ENCODE results near the gene UBN2. TPM values are rescaled to one million over a fixed set of nuclear protein-coding genes. Genes with fewer than 3 reads are reported as not detected.

UBN2 gene
- total RNA-seq, 3 donors from 2014 or later (not counting 1 experiment from before 2014, with no cell fraction given) = 17.6 to 33.2 (median 21.2) TPM

DNA sequence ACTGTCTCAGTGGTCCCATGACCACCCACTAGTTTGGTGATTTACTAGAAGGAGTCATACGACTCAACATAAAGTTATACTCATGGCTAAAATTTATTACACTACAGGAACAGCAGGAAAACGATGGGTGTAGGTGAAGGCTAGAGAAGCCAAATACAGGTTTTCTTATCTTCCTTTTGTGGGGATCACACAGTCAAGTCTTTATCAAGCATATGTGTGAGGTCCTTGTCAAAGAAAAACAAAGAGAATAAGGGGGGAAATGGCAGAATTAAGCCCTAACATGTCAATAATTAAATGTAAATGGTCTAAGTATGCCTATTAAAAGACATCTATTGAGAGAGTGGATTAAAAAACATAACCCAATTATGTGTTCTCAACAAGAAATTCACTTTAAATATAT is 47.8 kb upstream of the UBN2 start:
- intact Hi-C loops (cut with micrococcal nuclease) = no loop called here
- TF ChIP-seq, protein P1, sequence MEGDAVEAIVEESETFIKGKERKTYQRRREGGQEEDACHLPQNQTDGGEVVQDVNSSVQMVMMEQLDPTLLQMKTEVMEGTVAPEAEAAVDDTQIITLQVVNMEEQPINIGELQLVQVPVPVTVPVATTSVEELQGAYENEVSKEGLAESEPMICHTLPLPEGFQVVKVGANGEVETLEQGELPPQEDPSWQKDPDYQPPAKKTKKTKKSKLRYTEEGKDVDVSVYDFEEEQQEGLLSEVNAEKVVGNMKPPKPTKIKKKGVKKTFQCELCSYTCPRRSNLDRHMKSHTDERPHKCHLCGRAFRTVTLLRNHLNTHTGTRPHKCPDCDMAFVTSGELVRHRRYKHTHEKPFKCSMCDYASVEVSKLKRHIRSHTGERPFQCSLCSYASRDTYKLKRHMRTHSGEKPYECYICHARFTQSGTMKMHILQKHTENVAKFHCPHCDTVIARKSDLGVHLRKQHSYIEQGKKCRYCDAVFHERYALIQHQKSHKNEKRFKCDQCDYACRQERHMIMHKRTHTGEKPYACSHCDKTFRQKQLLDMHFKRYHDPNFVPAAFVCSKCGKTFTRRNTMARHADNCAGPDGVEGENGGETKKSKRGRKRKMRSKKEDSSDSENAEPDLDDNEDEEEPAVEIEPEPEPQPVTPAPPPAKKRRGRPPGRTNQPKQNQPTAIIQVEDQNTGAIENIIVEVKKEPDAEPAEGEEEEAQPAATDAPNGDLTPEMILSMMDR (IDR thresholded peaks at IDR 0.05) = no peak
- DNase-seq = no peak
- H3K4me1 ChIP-seq (ENCODE audit: control insufficient read depth, insufficient read depth, low read length) = peaks cover 5% of the 10 kb centered on the region
- Mint-ChIP-seq H3K36me3 (no peaks in the 10 kb centered on the region), H3K27ac (no peak overlapping the region), H3K9me3 (no peaks in the 10 kb centered on the region), H3K27me3 (ENCODE audit: low read depth in 2 of 2) (no peaks in the 10 kb centered on the region), H3K4me3 (no peak overlapping the region), H3K4me1 (peaks cover 11 to 22% of the 10 kb centered on the region in 2 donors)
- no peaks in the 10 kb centered on the region for H3K9me3 ChIP-seq (ENCODE audit: control insufficient read depth, insufficient read depth, low read length)
- no CpG with 5 or more reads among the region's 2 CpGs for WGBS (ENCODE audit: insufficient coverage)
- H3K27me3 ChIP-seq (ENCODE audit: control insufficient read depth, insufficient read depth, low read length) = no peaks in the 10 kb centered on the region
- H3K27ac ChIP-seq (ENCODE audit: low read length) = no peak overlapping the region
- no peak for ATAC-seq
- no peaks in the 10 kb centered on the region for H3K36me3 ChIP-seq (ENCODE audit: control insufficient read depth, insufficient read depth, low read length)
- H3K4me3 ChIP-seq (ENCODE audit: low read length) = no peak overlapping the region

DNA sequence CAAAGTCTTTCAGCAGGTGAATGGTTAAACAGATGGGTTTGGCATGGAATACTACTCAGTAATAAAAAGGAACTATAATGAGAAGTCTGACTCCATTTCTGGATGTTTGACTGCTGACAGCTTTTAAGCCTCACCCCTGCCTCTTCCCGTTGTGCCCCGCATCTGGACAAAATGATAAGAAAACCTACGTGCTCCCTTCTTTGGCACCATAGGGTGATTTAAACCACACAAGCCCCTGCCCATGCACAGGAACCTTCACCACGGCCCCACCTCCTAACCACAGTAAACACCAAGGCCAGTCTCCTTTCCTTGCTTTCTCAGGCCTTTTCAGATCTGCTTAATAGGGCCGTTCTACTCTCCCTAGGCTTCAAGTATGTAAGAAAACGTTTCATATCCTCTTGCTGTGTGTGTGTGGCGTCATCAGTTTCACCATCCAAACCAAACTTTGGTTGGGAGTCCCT is 47.1 kb upstream of the UBN2 start:
- no peak overlapping the region for H3K4me3 ChIP-seq (ENCODE audit: low read length)
- 27% methylated on average over 7 of the region's 7 CpGs for WGBS (ENCODE audit: insufficient coverage)
- TF ChIP-seq, protein P1 (IDR thresholded peaks at IDR 0.05) = no peak
- Mint-ChIP-seq H3K9me3 (no peaks in the 10 kb centered on the region), H3K27me3 (ENCODE audit: low read depth in 2 of 2) (no peaks in the 10 kb centered on the region), H3K4me1 (peaks cover 11 to 22% of the 10 kb centered on the region in 2 donors), H3K4me3 (peak overlapping the region; percentile 4), H3K36me3 (no peaks in the 10 kb centered on the region), H3K27ac (peak overlapping the region; percentile 12 to 72)
- H3K4me1 ChIP-seq (ENCODE audit: control insufficient read depth, insufficient read depth, low read length) = peaks cover 5% of the 10 kb centered on the region
- intact Hi-C loops (cut with micrococcal nuclease) = no loop called here
- ATAC-seq (peak in 1 of 3 donors; percentile 48), DNase-seq (no peak)
- H3K36me3 ChIP-seq (ENCODE audit: control insufficient read depth, insufficient read depth, low read length) = no peaks in the 10 kb centered on the region
- no peaks in the 10 kb centered on the region for H3K9me3 ChIP-seq (ENCODE audit: control insufficient read depth, insufficient read depth, low read length)
- H3K27ac ChIP-seq (ENCODE audit: low read length) = no peak overlapping the region
- no peaks in the 10 kb centered on the region for H3K27me3 ChIP-seq (ENCODE audit: control insufficient read depth, insufficient read depth, low read length)

DNA sequence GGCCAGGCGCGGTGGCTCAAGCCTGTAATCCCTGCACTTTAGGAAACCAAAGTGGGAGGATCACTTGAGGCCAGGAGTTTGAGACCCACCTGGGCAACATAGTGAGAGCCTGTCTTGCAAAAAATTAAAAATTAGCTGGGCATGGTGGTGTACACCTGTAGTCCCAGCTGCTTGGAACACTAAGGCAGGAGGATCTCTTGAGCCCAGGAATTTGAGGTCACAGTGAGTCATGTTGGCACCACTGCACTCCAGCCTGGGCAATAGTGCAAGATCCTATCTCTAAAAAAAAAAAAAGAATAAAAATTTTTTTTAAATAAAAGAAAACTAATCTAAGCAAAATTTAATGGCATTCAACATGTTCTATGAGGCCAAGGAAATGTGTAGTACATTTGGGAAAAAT is 44.9 kb upstream of the UBN2 start:
- 100% methylated on average over 2 of the region's 2 CpGs for WGBS (ENCODE audit: insufficient coverage)
- DNase-seq (no peak), ATAC-seq (no peak)
- intact Hi-C loops (cut with micrococcal nuclease) = no loop called here
- Histone ChIP-seq H3K4me1 (ENCODE audit: control insufficient read depth, insufficient read depth, low read length) (peaks cover 5% of the 10 kb centered on the region), H3K27ac (ENCODE audit: low read length) (no peak overlapping the region), H3K27me3 (ENCODE audit: control insufficient read depth, insufficient read depth, low read length) (no peaks in the 10 kb centered on the region), H3K36me3 (ENCODE audit: control insufficient read depth, insufficient read depth, low read length) (no peaks in the 10 kb centered on the region), H3K9me3 (ENCODE audit: control insufficient read depth, insufficient read depth, low read length) (no peaks in the 10 kb centered on the region), H3K4me3 (ENCODE audit: low read length) (no peak overlapping the region)
- H3K36me3 Mint-ChIP-seq = no peaks in the 10 kb centered on the region
- TF ChIP-seq, protein P1 (IDR thresholded peaks at IDR 0.05) = no peak
- H3K27ac Mint-ChIP-seq = no peak overlapping the region
- peaks cover 11 to 22% of the 10 kb centered on the region in 2 donors for H3K4me1 Mint-ChIP-seq
- no peaks in the 10 kb centered on the region for H3K9me3 Mint-ChIP-seq
- no peaks in the 10 kb centered on the region for H3K27me3 Mint-ChIP-seq (ENCODE audit: low read depth in 2 of 2)
- H3K4me3 Mint-ChIP-seq = no peak overlapping the region

DNA sequence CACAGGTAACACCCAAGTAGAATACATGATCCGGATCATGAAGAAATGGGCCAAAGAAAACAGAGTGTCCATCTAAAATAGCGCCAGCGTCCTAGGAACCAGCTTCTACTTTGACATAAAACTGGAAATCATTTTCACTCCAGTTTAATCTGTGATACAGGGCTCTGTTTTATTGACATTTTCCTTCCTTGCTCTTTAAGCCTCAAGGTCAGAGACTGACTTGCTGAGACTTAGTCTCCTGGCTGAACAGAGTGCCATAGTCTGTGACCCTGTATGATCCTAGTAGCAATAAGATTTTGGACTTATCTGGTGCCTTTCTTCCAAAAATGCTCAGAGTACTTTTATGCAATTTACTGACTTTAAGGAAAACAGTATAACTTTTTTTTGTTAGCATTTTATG is 41.7 kb upstream of the UBN2 start:
- no peak for ATAC-seq
- 97% methylated on average over 3 of the region's 3 CpGs for WGBS (ENCODE audit: insufficient coverage)
- H3K4me3 Mint-ChIP-seq = no peak overlapping the region

More for the DNA sequence above, 41.7 kb upstream of the UBN2 start:
- Histone ChIP-seq H3K4me1 (ENCODE audit: control insufficient read depth, insufficient read depth, low read length) (no peaks in the 10 kb centered on the region), H3K27me3 (ENCODE audit: control insufficient read depth, insufficient read depth, low read length) (no peaks in the 10 kb centered on the region), H3K27ac (ENCODE audit: low read length) (no peak overlapping the region), H3K36me3 (ENCODE audit: control insufficient read depth, insufficient read depth, low read length) (no peaks in the 10 kb centered on the region), H3K9me3 (ENCODE audit: control insufficient read depth, insufficient read depth, low read length) (no peaks in the 10 kb centered on the region), H3K4me3 (ENCODE audit: low read length) (no peak overlapping the region)
- DNase-seq = no peak
- no peaks in the 10 kb centered on the region for H3K9me3 Mint-ChIP-seq
- peaks cover under 1% of the 10 kb centered on the region in 2 donors for H3K4me1 Mint-ChIP-seq
- TF ChIP-seq, protein P1 (IDR thresholded peaks at IDR 0.05) = no peak
- intact Hi-C loops (cut with micrococcal nuclease) = no loop called here
- no peaks in the 10 kb centered on the region for H3K27me3 Mint-ChIP-seq (ENCODE audit: low read depth in 2 of 2)
- no peak overlapping the region for H3K27ac Mint-ChIP-seq
- no peaks in the 10 kb centered on the region for H3K36me3 Mint-ChIP-seq
